K562 (cell line): ENCODE data around the gene FLCN. TPM values are rescaled to one million over a fixed set of nuclear protein-coding genes. Genes with fewer than 3 reads are reported as not detected.

Experiments
- CBFA2T3 ChIP-seq: fragments of 450-650 bp; IDR thresholded peaks from 2 replicates; pipeline ENCODE4 v1.6.1; 2017
- CREM ChIP-seq: IDR thresholded peaks from 2 replicates; pipeline ENCODE4 v1.6.1; 2014; ENCODE audit warnings: antibody characterized with exemption, low read depth
- GATAD2B ChIP-seq: fragments of 450-650 bp; IDR thresholded peaks from 2 replicates; pipeline ENCODE4 v1.6.1; 2017; ENCODE audit warnings: mild to moderate bottlenecking, borderline replicate concordance
- GTF2F1 ChIP-seq: IDR thresholded peaks from 2 replicates; pipeline ENCODE4 v1.6.1; 2011; ENCODE audit warnings: low read depth, low read length, improper control_type of control experiment
- HIVEP1 ChIP-seq: fragments of 250-450 bp; sonication (Bioruptor Pico); IDR thresholded peaks from 2 replicates; pipeline ENCODE4 v1.4.0; 2020; ENCODE audit warnings: mild to moderate bottlenecking
- HNRNPH1 ChIP-seq: fragments of 200-400 bp; formaldehyde crosslinking; optimal IDR thresholded peaks from 2 replicates; pipeline ENCODE3; 2017; ENCODE audit warnings: low read depth, mild to moderate bottlenecking, low read length, moderate library complexity
- HNRNPK ChIP-seq: fragments of 200-400 bp; formaldehyde crosslinking; IDR thresholded peaks from one replicate; pipeline ENCODE4 v1.6.1; 2018; ENCODE audit warnings: mild to moderate bottlenecking, low read depth, low read length; ENCODE audit not compliant: poor library complexity, severe bottlenecking
- HNRNPUL1 ChIP-seq: fragments of 200-400 bp; formaldehyde crosslinking; IDR thresholded peaks from 2 replicates; pipeline ENCODE4 v1.6.1; 2017; ENCODE audit warnings: low read length
- KHSRP ChIP-seq: fragments of 450-650 bp; IDR thresholded peaks from 2 replicates; pipeline ENCODE4 v1.6.1; 2017
- KLF10 ChIP-seq: fragments of 250-450 bp; sonication (Bioruptor Pico); IDR thresholded peaks from 2 replicates; pipeline ENCODE4 v1.6.1; 2021; ENCODE audit warnings: matching md5 sums
- NCOA1 ChIP-seq: fragments of 450-650 bp; IDR thresholded peaks from 2 replicates; pipeline ENCODE4 v1.6.1; 2016; ENCODE audit warnings: low read depth
- NR2C1 ChIP-seq, 2 experiments: fragments of 450-650 bp; IDR thresholded peaks; 2 replicates each; pipeline ENCODE4 v1.6.1; 2017; ENCODE audit warnings: mild to moderate bottlenecking in 2 of 2, antibody characterized with exemption in 1 of 2, inconsistent platforms in 1 of 2, missing compliant biosample characterization in 1 of 2, missing genetic modification characterization in 1 of 2
- SNRNP70 ChIP-seq: fragments of 200-400 bp; formaldehyde crosslinking; optimal IDR thresholded peaks from 2 replicates; pipeline ENCODE3; 2017; ENCODE audit warnings: low read depth, low read length
- TCF3 ChIP-seq: sonication (generic); formaldehyde crosslinking; IDR thresholded peaks from 2 replicates; pipeline ENCODE4 v1.4.0; 2020; ENCODE audit warnings: mild to moderate bottlenecking, missing genetic modification reagents
- ZBTB7A ChIP-seq: IDR thresholded peaks from 2 replicates; pipeline ENCODE4 v1.6.1; 2011; ENCODE audit warnings: low read depth, mild to moderate bottlenecking, low read length, moderate library complexity, borderline replicate concordance; ENCODE audit not compliant: control insufficient read depth
- ZC3H4 ChIP-seq: sonication (generic); formaldehyde crosslinking; IDR thresholded peaks from 2 replicates; pipeline ENCODE4 v1.9.0; 2021; ENCODE audit warnings: missing genetic modification reagents, borderline replicate concordance
- ZNF143 ChIP-seq: sonication (generic); formaldehyde crosslinking; IDR thresholded peaks from 2 replicates; pipeline ENCODE4 v1.9.0; 2022; ENCODE audit warnings: mild to moderate bottlenecking, missing genetic modification reagents
- ZNF197 ChIP-seq: fragments of 200-800 bp; sonication (Bioruptor generic); IDR thresholded peaks from 2 replicates; pipeline ENCODE4 v1.6.1; 2016; ENCODE audit warnings: low read depth, missing genetic modification characterization, missing compliant biosample characterization
- ZNF311 ChIP-seq: fragments of 250-450 bp; sonication (Bioruptor Pico); IDR thresholded peaks from 2 replicates; pipeline ENCODE4 v1.4.0; 2020; ENCODE audit warnings: mild to moderate bottlenecking, moderate library complexity
- ZNF347 ChIP-seq: fragments of 450-650 bp; formaldehyde crosslinking; IDR thresholded peaks from 2 replicates; pipeline ENCODE4 v1.4.0; 2020; ENCODE audit warnings: low read depth, mild to moderate bottlenecking, moderate library complexity
- ZNF561 ChIP-seq: fragments of 450-650 bp; formaldehyde crosslinking; conservative IDR thresholded peaks from 2 replicates; pipeline ENCODE4 v1.4.0; 2020; ENCODE audit warnings: mild to moderate bottlenecking, moderate library complexity
- polyA plus RNA-seq, 8 experiments: library from polyadenylated mRNA; depleted of rRNA in 4 of 8; stranded (reverse) in 5 of 8; unstranded in 3 of 8; fragments of >200 nt; fragmentation: Nextera tagmentation in 2 of 8; fragmentation: Illumina TruSeq in 1 of 8; extraction: Ambion mirVana in 2 of 8; extraction: Trizol in 1 of 8; gene quantifications; 2 replicates each; pipeline versions ENCODE4 v1.2.1 to v1.2.3, GENCODE V29; 2011 to 2014; ENCODE audit warnings: inconsistent platforms in 1 of 8, missing spikeins in 1 of 8
- total RNA-seq, 7 experiments: library from RNA; depleted of rRNA in 6 of 7; stranded (reverse); fragments of >200 nt in 6 of 7; fragmentation: Illumina TruSeq in 2 of 7; extraction: Trizol in 2 of 7; gene quantifications; 2 replicates each; pipeline versions ENCODE4 v1.2.1 to v1.2.3, GENCODE V29; 2011 to 2021; ENCODE audit warnings: low replicate concordance in 1 of 7
- TF ChIP-seq, protein P1 (sequence below): fragments of 250-450 bp; sonication (Bioruptor Pico); IDR thresholded peaks from 2 replicates; pipeline ENCODE4 v1.9.0; 2021; ENCODE audit warnings: mild to moderate bottlenecking, inconsistent platforms
- TF ChIP-seq, protein P2 (sequence below): fragments of 250-450 bp; sonication (Bioruptor Pico); IDR thresholded peaks from 2 replicates; pipeline ENCODE4 v1.4.0; 2020; ENCODE audit warnings: mild to moderate bottlenecking, moderate library complexity
- TF ChIP-seq, protein P3 (sequence below): fragments of 450-650 bp; IDR thresholded peaks from one replicate; pipeline ENCODE4 v1.6.1; 2018; ENCODE audit warnings: mild to moderate bottlenecking, moderate library complexity; ENCODE audit not compliant: partially characterized antibody

The FLCN gene
- total and polyA plus RNA-seq, 9 of the 15 experiments (the other 6 are each of a cell fraction or from before 2014, with no cell fraction given): 1.6 to 33.5 (median 10.9) TPM

DNA sequence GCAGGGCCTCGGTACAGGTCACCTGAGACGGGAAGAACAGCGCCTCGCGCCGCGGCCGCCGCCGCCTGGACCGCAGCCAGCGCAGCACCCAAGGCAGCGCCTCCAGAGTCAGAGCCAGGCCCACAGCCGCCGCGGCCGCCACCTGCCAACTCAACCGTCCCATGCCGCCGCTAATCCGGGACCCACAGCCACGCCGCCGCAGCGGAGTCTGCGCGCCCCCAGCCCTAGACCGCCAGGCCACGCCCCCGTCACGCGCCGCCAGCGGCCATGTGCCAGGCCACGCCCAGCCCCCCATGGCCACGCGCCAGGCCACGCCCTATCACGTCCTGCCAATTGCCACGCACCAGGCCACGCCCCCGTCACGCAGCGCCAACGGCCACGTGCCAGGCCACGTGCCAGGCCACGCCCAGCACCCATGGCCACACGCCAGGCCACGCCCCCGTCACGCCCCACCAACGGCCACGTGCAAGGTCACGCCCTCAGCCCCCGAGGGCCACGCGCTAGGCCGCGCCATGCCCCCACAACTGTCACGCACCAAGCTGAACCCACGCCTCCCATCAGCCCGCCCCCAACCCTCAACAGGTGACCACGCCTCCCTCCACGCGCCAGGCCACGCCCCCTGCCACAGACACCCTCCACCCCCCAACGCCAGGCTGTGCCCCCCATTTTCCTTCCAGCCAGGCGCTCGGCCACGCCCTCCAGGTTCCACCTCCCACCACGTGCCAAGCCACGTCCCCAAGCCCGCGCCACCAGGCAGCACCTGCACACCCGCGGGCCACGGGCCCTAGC is 30.6 kb downstream of the FLCN start, which contains the start of gene PLD6 (continued):
- TF ChIP-seq ZNF561 (CRISPR knock-in tag): no peak
- no peak; the same call in 1 of the 2 replicates for TF ChIP-seq TCF3
- TF ChIP-seq, protein P1, sequence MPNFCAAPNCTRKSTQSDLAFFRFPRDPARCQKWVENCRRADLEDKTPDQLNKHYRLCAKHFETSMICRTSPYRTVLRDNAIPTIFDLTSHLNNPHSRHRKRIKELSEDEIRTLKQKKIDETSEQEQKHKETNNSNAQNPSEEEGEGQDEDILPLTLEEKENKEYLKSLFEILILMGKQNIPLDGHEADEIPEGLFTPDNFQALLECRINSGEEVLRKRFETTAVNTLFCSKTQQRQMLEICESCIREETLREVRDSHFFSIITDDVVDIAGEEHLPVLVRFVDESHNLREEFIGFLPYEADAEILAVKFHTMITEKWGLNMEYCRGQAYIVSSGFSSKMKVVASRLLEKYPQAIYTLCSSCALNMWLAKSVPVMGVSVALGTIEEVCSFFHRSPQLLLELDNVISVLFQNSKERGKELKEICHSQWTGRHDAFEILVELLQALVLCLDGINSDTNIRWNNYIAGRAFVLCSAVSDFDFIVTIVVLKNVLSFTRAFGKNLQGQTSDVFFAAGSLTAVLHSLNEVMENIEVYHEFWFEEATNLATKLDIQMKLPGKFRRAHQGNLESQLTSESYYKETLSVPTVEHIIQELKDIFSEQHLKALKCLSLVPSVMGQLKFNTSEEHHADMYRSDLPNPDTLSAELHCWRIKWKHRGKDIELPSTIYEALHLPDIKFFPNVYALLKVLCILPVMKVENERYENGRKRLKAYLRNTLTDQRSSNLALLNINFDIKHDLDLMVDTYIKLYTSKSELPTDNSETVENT (CRISPR knock-in tag): no peak
- TF ChIP-seq GTF2F1: no peak
- TF ChIP-seq, protein P2, sequence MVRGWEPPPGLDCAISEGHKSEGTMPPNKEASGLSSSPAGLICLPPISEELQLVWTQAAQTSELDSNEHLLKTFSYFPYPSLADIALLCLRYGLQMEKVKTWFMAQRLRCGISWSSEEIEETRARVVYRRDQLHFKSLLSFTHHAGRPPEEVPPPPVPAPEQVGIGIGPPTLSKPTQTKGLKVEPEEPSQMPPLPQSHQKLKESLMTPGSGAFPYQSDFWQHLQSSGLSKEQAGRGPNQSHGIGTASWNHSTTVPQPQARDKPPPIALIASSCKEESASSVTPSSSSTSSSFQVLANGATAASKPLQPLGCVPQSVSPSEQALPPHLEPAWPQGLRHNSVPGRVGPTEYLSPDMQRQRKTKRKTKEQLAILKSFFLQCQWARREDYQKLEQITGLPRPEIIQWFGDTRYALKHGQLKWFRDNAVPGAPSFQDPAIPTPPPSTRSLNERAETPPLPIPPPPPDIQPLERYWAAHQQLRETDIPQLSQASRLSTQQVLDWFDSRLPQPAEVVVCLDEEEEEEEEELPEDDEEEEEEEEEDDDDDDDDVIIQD (CRISPR knock-in tag): no peak
- TF ChIP-seq CREM: peak; percentile 89
- TF ChIP-seq KLF10 (CRISPR knock-in tag): no peak
- TF ChIP-seq NCOA1: no peak
- TF ChIP-seq ZBTB7A: no peak
- TF ChIP-seq HNRNPK: no peak
- no peak; the same call in 1 of the 2 replicates for TF ChIP-seq ZNF143 (CRISPR knock-in tag)
- TF ChIP-seq HNRNPH1: no peak
- TF ChIP-seq ZNF197 (CRISPR knock-in tag): no peak
- TF ChIP-seq ZC3H4: peak; percentile 85; the same call in 1 of the 2 replicates
- TF ChIP-seq ZNF311 (CRISPR knock-in tag): no peak
- no peak for TF ChIP-seq ZNF347 (CRISPR knock-in tag)
- TF ChIP-seq CBFA2T3: peak; percentile 17; the same call in 1 of the 2 replicates
- TF ChIP-seq HNRNPUL1: no peak
- no peak for TF ChIP-seq NR2C1 (IDR thresholded peaks at IDR 0.05)
- TF ChIP-seq NR2C1 (tag; IDR thresholded peaks at IDR 0.05): no peak
- TF ChIP-seq GATAD2B: peak; percentile 90
- TF ChIP-seq SNRNP70: no peak
- TF ChIP-seq HIVEP1 (CRISPR knock-in tag): no peak
- TF ChIP-seq, protein P3, sequence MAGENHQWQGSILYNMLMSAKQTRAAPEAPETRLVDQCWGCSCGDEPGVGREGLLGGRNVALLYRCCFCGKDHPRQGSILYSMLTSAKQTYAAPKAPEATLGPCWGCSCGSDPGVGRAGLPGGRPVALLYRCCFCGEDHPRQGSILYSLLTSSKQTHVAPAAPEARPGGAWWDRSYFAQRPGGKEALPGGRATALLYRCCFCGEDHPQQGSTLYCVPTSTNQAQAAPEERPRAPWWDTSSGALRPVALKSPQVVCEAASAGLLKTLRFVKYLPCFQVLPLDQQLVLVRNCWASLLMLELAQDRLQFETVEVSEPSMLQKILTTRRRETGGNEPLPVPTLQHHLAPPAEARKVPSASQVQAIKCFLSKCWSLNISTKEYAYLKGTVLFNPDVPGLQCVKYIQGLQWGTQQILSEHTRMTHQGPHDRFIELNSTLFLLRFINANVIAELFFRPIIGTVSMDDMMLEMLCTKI: no peak
- no peak for TF ChIP-seq KHSRP
